ENCODE measurements around the gene GPR17. TPM values are rescaled to one million over a fixed set of nuclear protein-coding genes. Genes with fewer than 3 reads are reported as not detected.

The GPR17 gene
- total and polyA plus RNA-seq, 2 experiments from 2014 or later: not detected

- Mint-ChIP-seq H3K4me1 (no peaks in the 10 kb centered on the region), H3K36me3 (ENCODE audit: low read depth) (no peaks in the 10 kb centered on the region), H3K27ac (no peak overlapping the region), H3K27me3 (ENCODE audit: insufficient read depth, low read depth, poor library complexity) (peaks cover 1% of the 10 kb centered on the region), H3K4me3 (no peak overlapping the region), H3K9me3 (no peaks in the 10 kb centered on the region)
- Histone ChIP-seq H4K20me1 (replicated peaks; ENCODE audit: insufficient read depth) (no peaks in the 10 kb centered on the region), H3K27me3 (ENCODE audit: insufficient read depth) (no peaks in the 10 kb centered on the region), H3F3A (replicated peaks; ENCODE audit: low read depth) (no peaks in the 10 kb centered on the region), H3K4me3 (no peak overlapping the region), H3K4me1 (ENCODE audit: insufficient read depth) (no peaks in the 10 kb centered on the region), H2AFZ (no peak overlapping the region), H3K27ac (ENCODE audit: low read depth) (no peak overlapping the region), H3K4me2 (no peak overlapping the region), H3K9me2 (ENCODE audit: insufficient read depth) (no peaks in the 10 kb centered on the region), H3K36me3 (ENCODE audit: insufficient read depth) (no peaks in the 10 kb centered on the region), H3K79me2 (replicated peaks; ENCODE audit: insufficient read depth) (no peaks in the 10 kb centered on the region)
- DNase-seq (ENCODE audit: low spot score) (no peak), ATAC-seq (no peak)
- no peak for TF ChIP-seq ZNF114 (CRISPR knock-in tag; IDR thresholded peaks at IDR 0.05)
- TF ChIP-seq ZNF331 (CRISPR knock-in tag; IDR thresholded peaks at IDR 0.05; ENCODE audit: low read depth): no peak
- TF ChIP-seq ETS1 (IDR thresholded peaks at IDR 0.05): no peak
- no peak for TF ChIP-seq CREB1 (CRISPR knock-in tag; IDR thresholded peaks at IDR 0.05; ENCODE audit: low read depth)
- no peak for TF ChIP-seq NANOG (IDR thresholded peaks at IDR 0.05; ENCODE audit: borderline replicate concordance)
- no peak for TF ChIP-seq EZH2 (IDR thresholded peaks at IDR 0.05; ENCODE audit: low read depth, unreplicated experiment)
- no peak for TF ChIP-seq REST (IDR thresholded peaks at IDR 0.05; ENCODE audit: unreplicated experiment)
- TF ChIP-seq STAT1 (IDR thresholded peaks at IDR 0.05; ENCODE audit: unreplicated experiment): no peak
- TF ChIP-seq ZNF462 (CRISPR knock-in tag; IDR thresholded peaks at IDR 0.05): no peak
- no peak for TF ChIP-seq POLR2AphosphoS5 (IDR thresholded peaks at IDR 0.05; ENCODE audit: low read depth)
- TF ChIP-seq EZH2phosphoT487 (IDR thresholded peaks at IDR 0.05; ENCODE audit: unreplicated experiment): no peak
- no peak for TF ChIP-seq CTCF (conservative IDR thresholded peaks at IDR 0.05; ENCODE audit: low read depth in 2 of 2)
- no peak for TF ChIP-seq JUNB (IDR thresholded peaks at IDR 0.05; ENCODE audit: unreplicated experiment)
Observed at GRCh38 chr2:127631541-127631996, 14.4 kb upstream of the GPR17 start.

Measured in GM23338 (cell line).